HG03175 (cell line): ENCODE measurements around the gene ANKH.
"Not testable (repeated sequence)": the region's sequence is repeated elsewhere in the genome, so short reads cannot be mapped to it uniquely, and the experiment has no call there.

Experiments used
- ATAC-seq: cut with Tn5 transposase; IDR thresholded peaks from one replicate; pipeline ENCODE4 v1.9.1; 2021; ENCODE audit warnings: mild to moderate bottlenecking, moderate library complexity; ENCODE audit not compliant: unreplicated experiment

The ANKH gene

GRCh38 chr5:14871214-14872069 lies at the start of gene ANKH:
ANKH (minus strand) TSS chr5:14871778; CDS start chr5:14871447, 331 bp downstream.
- ATAC-seq, result peak; percentile 89

GRCh38 chr5:14920121-14920520 lies 48.5 kb upstream of the ANKH start:
- ATAC-seq, result no peak

- ATAC-seq, result not testable (repeated sequence)
Observed at GRCh38 chr5:14919106-14919505, 47.5 kb upstream of the ANKH start.

- ATAC-seq, result no peak
Observed at GRCh38 chr5:14917719-14918118, 46.1 kb upstream of the ANKH start.

GRCh38 chr5:14915291-14915952 lies 43.8 kb upstream of the ANKH start:
- no peak for ATAC-seq

- no peak for ATAC-seq
Observed at GRCh38 chr5:14914623-14915260, 43.2 kb upstream of the ANKH start.

GRCh38 chr5:14914193-14914592 lies 42.6 kb upstream of the ANKH start:
- no peak for ATAC-seq

GRCh38 chr5:14913096-14913495 lies 41.5 kb upstream of the ANKH start:
- ATAC-seq, result no peak

GRCh38 chr5:14912206-14912605 lies 40.6 kb upstream of the ANKH start:
- no peak for ATAC-seq

GRCh38 chr5:14909369-14909768 lies 37.8 kb upstream of the ANKH start:
- ATAC-seq, result no peak

GRCh38 chr5:14908172-14908571 lies 36.6 kb upstream of the ANKH start:
- ATAC-seq, result no peak

- no peak for ATAC-seq
Observed at GRCh38 chr5:14906628-14907027, 35.0 kb upstream of the ANKH start.

- no peak for ATAC-seq
Observed at GRCh38 chr5:14902826-14903560, 31.4 kb upstream of the ANKH start.

GRCh38 chr5:14901462-14902051 lies 30.0 kb upstream of the ANKH start:
- ATAC-seq, result no peak

GRCh38 chr5:14900693-14901461 lies 29.3 kb upstream of the ANKH start:
- no peak for ATAC-seq

- ATAC-seq, result no peak
Observed at GRCh38 chr5:14896131-14896530, 24.6 kb upstream of the ANKH start.

- ATAC-seq, result no peak
Observed at GRCh38 chr5:14895301-14895700, 23.7 kb upstream of the ANKH start.

- no peak for ATAC-seq
Observed at GRCh38 chr5:14894748-14895147, 23.2 kb upstream of the ANKH start.

GRCh38 chr5:14893381-14893780 lies 21.8 kb upstream of the ANKH start:
- no peak for ATAC-seq

- no peak for ATAC-seq
Observed at GRCh38 chr5:14890846-14891245, 19.3 kb upstream of the ANKH start.
